ENCODE data around the gene ARHGAP24. TPM values are rescaled to one million over a fixed set of nuclear protein-coding genes. Genes with fewer than 3 reads are reported as not detected.

ARHGAP24 gene
- total and polyA plus RNA-seq, 2 donors (not counting 3 experiments of a cell fraction or from before 2014, with no cell fraction given) = 52.1 to 79.4 TPM

GRCh38 chr4:85805891-85806290 lies 330.9 kb downstream of the ARHGAP24 start:
- peaks cover 5% of the 10 kb centered on the region for H3K9me1 ChIP-seq (replicated peaks; ENCODE audit: control insufficient read depth, extremely low read depth, insufficient read depth, low read length)
- FAIRE-seq = no peak
- no peak overlapping the region for H2AFZ ChIP-seq (ENCODE audit: low read depth, low read length)
- ChIA-PET CTCF (interaction anchor here (1.1 to 5.0 kb wide), 6 partner anchors 9 to 238 kb away, joined by 3 to 42 read pairs (median 4); no protein-coding TSS in a partner anchor), POLR2A (no interaction called here)
- H3K27ac ChIP-seq (ENCODE audit: insufficient read depth, low read depth, low read length) = no peak overlapping the region
- peaks cover 0 to 6% of the 10 kb centered on the region in 2 experiments for H3K36me3 ChIP-seq (ENCODE audit: control insufficient read depth in 2 of 2, extremely low read depth in 1 of 2, insufficient read depth in 2 of 2, low read length in 2 of 2)
- no TSS peak for BruUV-seq (replicated peaks)
- no peak overlapping the region for H3K4me3 ChIP-seq (replicated peaks in 1 of 3; ENCODE audit: insufficient read depth in 1 of 3, low read depth in 1 of 3, low read length in 3 of 3)
- H3K9ac ChIP-seq (replicated peaks; ENCODE audit: extremely low read depth, insufficient read depth, low read length) = no peak overlapping the region
- dilution Hi-C loops (cut with MboI; ENCODE audit: extremely low pct_ligation_motif_present, low sequenced_read_pairs) = no loop called here
- H3K79me2 ChIP-seq (ENCODE audit: control insufficient read depth, insufficient read depth, low read length) = peaks cover 100% of the 10 kb centered on the region
- peaks cover 32% of the 10 kb centered on the region for H3K4me1 ChIP-seq (ENCODE audit: control insufficient read depth, extremely low read depth, insufficient read depth, low read length)
- H3K9me3 ChIP-seq (replicated peaks; ENCODE audit: control insufficient read depth, insufficient read depth, low read length) = no peaks in the 10 kb centered on the region
- H4K20me1 ChIP-seq (replicated peaks; ENCODE audit: control insufficient read depth, extremely low read depth, insufficient read depth, low read length) = no peaks in the 10 kb centered on the region
- H3K27me3 ChIP-seq (ENCODE audit: control insufficient read depth in 2 of 2, insufficient read depth in 2 of 2, low read length in 2 of 2) = no peaks in the 10 kb centered on the region
- intact Hi-C loops (cut with micrococcal nuclease) = no loop called here
- no peak overlapping the region for H3K4me2 ChIP-seq (ENCODE audit: insufficient read depth, low read length)
- DNase-seq (ENCODE audit: low read depth, low spot score) = no peak
- TF ChIP-seq FOS (IDR thresholded peaks at IDR 0.05; ENCODE audit: borderline replicate concordance, insufficient read depth, low read length) = no peak
- TF ChIP-seq, protein P1, sequence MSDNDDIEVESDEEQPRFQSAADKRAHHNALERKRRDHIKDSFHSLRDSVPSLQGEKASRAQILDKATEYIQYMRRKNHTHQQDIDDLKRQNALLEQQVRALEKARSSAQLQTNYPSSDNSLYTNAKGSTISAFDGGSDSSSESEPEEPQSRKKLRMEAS (IDR thresholded peaks at IDR 0.05; ENCODE audit: insufficient read depth, insufficient read length) = no peak

DNA sequence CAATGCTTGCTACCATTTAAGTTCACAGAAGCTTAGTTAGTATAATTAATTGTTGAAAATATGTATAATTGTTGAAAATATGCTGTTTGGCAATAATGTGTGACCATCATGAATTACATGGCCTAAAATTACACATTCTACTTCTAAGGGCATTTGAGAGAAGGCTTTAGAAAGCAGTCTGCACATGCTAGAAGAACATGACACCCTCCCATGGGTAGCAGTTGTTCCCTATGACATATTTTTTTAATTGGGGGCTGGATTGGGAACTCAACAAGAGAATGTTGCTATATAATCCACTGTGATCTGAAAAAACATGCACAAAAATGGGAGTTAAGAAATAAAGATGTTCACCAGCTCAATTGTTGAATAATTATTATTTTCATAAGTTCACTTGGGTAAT lies 331.4 kb downstream of the ARHGAP24 start:
- peak overlapping the region; percentile 12 for H3K4me2 ChIP-seq (ENCODE audit: insufficient read depth, low read length)
- DNase-seq (ENCODE audit: low read depth, low spot score) = no peak
- peaks cover 0 to 7% of the 10 kb centered on the region in 2 experiments for H3K36me3 ChIP-seq (ENCODE audit: control insufficient read depth in 2 of 2, extremely low read depth in 1 of 2, insufficient read depth in 2 of 2, low read length in 2 of 2)
- peaks cover 33% of the 10 kb centered on the region for H3K4me1 ChIP-seq (ENCODE audit: control insufficient read depth, extremely low read depth, insufficient read depth, low read length)
- FAIRE-seq = no peak
- ChIA-PET POLR2A (no interaction called here), CTCF (interaction anchor here (1.1 to 5.0 kb wide), 7 partner anchors 10 to 237 kb away, joined by 3 to 42 read pairs (median 3); no protein-coding TSS in a partner anchor)
- H3K9ac ChIP-seq (replicated peaks; ENCODE audit: extremely low read depth, insufficient read depth, low read length) = no peak overlapping the region
- no peak overlapping the region for H3K27ac ChIP-seq (ENCODE audit: insufficient read depth, low read depth, low read length)
- H3K9me3 ChIP-seq (replicated peaks; ENCODE audit: control insufficient read depth, insufficient read depth, low read length) = no peaks in the 10 kb centered on the region
- H2AFZ ChIP-seq (ENCODE audit: low read depth, low read length) = no peak overlapping the region
- peaks cover 5% of the 10 kb centered on the region for H3K9me1 ChIP-seq (replicated peaks; ENCODE audit: control insufficient read depth, extremely low read depth, insufficient read depth, low read length)
- H3K79me2 ChIP-seq (ENCODE audit: control insufficient read depth, insufficient read depth, low read length) = peaks cover 100% of the 10 kb centered on the region
- no peak overlapping the region for H3K4me3 ChIP-seq (replicated peaks in 1 of 3; ENCODE audit: insufficient read depth in 1 of 3, low read depth in 1 of 3, low read length in 3 of 3)
- dilution Hi-C loops (cut with MboI; ENCODE audit: extremely low pct_ligation_motif_present, low sequenced_read_pairs) (no loop called here), intact Hi-C loops (cut with micrococcal nuclease) (no loop called here)
- no TSS peak for BruUV-seq (replicated peaks)
- no peak for TF ChIP-seq JUN (IDR thresholded peaks at IDR 0.05; ENCODE audit: borderline replicate concordance, insufficient read depth, insufficient read length, low read depth)
- TF ChIP-seq, protein P1 (IDR thresholded peaks at IDR 0.05; ENCODE audit: insufficient read depth, insufficient read length) = no peak
- TF ChIP-seq FOS (IDR thresholded peaks at IDR 0.05; ENCODE audit: borderline replicate concordance, insufficient read depth, low read length) = no peak
- no peak for TF ChIP-seq POLR2A (IDR thresholded peaks at IDR 0.05; ENCODE audit: low read depth, low read length)
- TF ChIP-seq EZH2 (IDR thresholded peaks at IDR 0.05; ENCODE audit: borderline replicate concordance, low read depth, low read length, severe bottlenecking) = no peak
- TF ChIP-seq GATA2 (IDR thresholded peaks at IDR 0.05; ENCODE audit: insufficient read depth, insufficient read length, low read depth, low read length) = no peak
- TF ChIP-seq, protein P2, sequence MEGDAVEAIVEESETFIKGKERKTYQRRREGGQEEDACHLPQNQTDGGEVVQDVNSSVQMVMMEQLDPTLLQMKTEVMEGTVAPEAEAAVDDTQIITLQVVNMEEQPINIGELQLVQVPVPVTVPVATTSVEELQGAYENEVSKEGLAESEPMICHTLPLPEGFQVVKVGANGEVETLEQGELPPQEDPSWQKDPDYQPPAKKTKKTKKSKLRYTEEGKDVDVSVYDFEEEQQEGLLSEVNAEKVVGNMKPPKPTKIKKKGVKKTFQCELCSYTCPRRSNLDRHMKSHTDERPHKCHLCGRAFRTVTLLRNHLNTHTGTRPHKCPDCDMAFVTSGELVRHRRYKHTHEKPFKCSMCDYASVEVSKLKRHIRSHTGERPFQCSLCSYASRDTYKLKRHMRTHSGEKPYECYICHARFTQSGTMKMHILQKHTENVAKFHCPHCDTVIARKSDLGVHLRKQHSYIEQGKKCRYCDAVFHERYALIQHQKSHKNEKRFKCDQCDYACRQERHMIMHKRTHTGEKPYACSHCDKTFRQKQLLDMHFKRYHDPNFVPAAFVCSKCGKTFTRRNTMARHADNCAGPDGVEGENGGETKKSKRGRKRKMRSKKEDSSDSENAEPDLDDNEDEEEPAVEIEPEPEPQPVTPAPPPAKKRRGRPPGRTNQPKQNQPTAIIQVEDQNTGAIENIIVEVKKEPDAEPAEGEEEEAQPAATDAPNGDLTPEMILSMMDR (IDR thresholded peaks at IDR 0.05; ENCODE audit: extremely low read depth in 1 of 2, insufficient read depth in 1 of 2, low read depth in 1 of 2, low read length in 2 of 2) = no peak
- no peak for TF ChIP-seq POLR2AphosphoS5 (IDR thresholded peaks at IDR 0.05; ENCODE audit: insufficient read depth, low read depth, low read length)
- no peak for TF ChIP-seq MYC (IDR thresholded peaks at IDR 0.05; ENCODE audit: low read depth, low read length)
- no peaks in the 10 kb centered on the region for H4K20me1 ChIP-seq (replicated peaks; ENCODE audit: control insufficient read depth, extremely low read depth, insufficient read depth, low read length)
- no peaks in the 10 kb centered on the region for H3K27me3 ChIP-seq (ENCODE audit: control insufficient read depth in 2 of 2, insufficient read depth in 2 of 2, low read length in 2 of 2)

Data from endothelial cell of umbilical vein (primary cell).